ENCODE measurements around the gene KNTC1.

GRCh38 chr12:122527478-122527944, 462 bp downstream of the KNTC1 start:
- no peak for TF ChIP-seq ZFP36 (IDR thresholded peaks at IDR 0.05; ENCODE audit: borderline replicate concordance, partially characterized antibody)
- TF ChIP-seq, protein P1, sequence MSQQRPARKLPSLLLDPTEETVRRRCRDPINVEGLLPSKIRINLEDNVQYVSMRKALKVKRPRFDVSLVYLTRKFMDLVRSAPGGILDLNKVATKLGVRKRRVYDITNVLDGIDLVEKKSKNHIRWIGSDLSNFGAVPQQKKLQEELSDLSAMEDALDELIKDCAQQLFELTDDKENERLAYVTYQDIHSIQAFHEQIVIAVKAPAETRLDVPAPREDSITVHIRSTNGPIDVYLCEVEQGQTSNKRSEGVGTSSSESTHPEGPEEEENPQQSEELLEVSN (IDR thresholded peaks at IDR 0.05; ENCODE audit: borderline replicate concordance, low read depth): no peak
- TF ChIP-seq, protein P2, sequence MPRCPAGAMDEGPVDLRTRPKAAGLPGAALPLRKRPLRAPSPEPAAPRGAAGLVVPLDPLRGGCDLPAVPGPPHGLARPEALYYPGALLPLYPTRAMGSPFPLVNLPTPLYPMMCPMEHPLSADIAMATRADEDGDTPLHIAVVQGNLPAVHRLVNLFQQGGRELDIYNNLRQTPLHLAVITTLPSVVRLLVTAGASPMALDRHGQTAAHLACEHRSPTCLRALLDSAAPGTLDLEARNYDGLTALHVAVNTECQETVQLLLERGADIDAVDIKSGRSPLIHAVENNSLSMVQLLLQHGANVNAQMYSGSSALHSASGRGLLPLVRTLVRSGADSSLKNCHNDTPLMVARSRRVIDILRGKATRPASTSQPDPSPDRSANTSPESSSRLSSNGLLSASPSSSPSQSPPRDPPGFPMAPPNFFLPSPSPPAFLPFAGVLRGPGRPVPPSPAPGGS (IDR thresholded peaks at IDR 0.05): no peak
- TF ChIP-seq CTCF (IDR thresholded peaks at IDR 0.05): no peak
- no peak for TF ChIP-seq EP300 (IDR thresholded peaks at IDR 0.05)
- TF ChIP-seq POLR2A (IDR thresholded peaks at IDR 0.05; ENCODE audit: low read length): no peak
- TF ChIP-seq NFE2L2 (conservative IDR thresholded peaks at IDR 0.05; ENCODE audit: low read length): no peak
- no peak for TF ChIP-seq NPAS2 (CRISPR knock-in tag; IDR thresholded peaks at IDR 0.05; ENCODE audit: borderline replicate concordance)
- TF ChIP-seq, protein P3, sequence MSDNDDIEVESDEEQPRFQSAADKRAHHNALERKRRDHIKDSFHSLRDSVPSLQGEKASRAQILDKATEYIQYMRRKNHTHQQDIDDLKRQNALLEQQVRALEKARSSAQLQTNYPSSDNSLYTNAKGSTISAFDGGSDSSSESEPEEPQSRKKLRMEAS (IDR thresholded peaks at IDR 0.05): no peak
- no peak for TF ChIP-seq HMGXB4 (CRISPR knock-in tag; IDR thresholded peaks at IDR 0.05; ENCODE audit: borderline replicate concordance)
- TF ChIP-seq MAZ (IDR thresholded peaks at IDR 0.05; ENCODE audit: borderline replicate concordance, low read depth, low read length): no peak
- peak; percentile 71 for TF ChIP-seq KDM5A (IDR thresholded peaks at IDR 0.05)
- no peak for TF ChIP-seq USF2 (IDR thresholded peaks at IDR 0.05)

Measured in A549 (cell line).